ENCODE data around the gene BAHCC1.

DNA sequence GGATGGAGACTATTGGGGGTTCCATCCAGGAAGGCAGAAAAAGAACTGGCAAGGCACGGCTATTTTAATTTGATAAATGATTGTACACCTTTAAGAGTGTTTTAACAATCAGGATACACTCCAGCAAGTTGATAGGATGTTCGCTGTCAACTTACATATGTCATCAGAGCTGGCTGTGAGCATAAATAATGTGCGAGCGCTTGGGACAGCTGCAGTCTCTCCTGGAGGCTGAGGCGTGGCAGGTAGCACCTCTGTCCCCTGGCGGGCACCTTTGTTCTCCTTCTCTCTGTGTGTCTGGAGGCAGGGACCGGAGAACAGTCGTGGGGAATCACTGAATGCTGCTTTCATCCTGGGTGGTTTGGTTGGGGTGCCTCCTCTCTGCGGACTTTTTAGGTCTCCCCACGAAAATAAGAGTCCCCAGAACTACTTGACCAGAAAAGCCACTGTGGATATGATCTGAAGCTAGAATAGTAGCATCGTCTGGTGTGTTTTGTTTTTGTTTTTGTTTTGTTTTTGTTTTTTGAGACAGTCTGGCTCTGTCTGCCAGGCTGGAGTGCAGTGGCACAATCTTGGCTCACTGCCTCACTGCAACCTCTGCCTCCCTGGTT is 9.4 kb downstream of the BAHCC1 start:
- TF ChIP-seq, protein P1, sequence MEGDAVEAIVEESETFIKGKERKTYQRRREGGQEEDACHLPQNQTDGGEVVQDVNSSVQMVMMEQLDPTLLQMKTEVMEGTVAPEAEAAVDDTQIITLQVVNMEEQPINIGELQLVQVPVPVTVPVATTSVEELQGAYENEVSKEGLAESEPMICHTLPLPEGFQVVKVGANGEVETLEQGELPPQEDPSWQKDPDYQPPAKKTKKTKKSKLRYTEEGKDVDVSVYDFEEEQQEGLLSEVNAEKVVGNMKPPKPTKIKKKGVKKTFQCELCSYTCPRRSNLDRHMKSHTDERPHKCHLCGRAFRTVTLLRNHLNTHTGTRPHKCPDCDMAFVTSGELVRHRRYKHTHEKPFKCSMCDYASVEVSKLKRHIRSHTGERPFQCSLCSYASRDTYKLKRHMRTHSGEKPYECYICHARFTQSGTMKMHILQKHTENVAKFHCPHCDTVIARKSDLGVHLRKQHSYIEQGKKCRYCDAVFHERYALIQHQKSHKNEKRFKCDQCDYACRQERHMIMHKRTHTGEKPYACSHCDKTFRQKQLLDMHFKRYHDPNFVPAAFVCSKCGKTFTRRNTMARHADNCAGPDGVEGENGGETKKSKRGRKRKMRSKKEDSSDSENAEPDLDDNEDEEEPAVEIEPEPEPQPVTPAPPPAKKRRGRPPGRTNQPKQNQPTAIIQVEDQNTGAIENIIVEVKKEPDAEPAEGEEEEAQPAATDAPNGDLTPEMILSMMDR (conservative IDR thresholded peaks at IDR 0.05; ENCODE audit: low read length) = no peak
- TF ChIP-seq EZH2phosphoT487 (IDR thresholded peaks at IDR 0.05; ENCODE audit: borderline replicate concordance) = no peak
